ENCODE measurements around the gene WDR27.

WDR27 gene

DNA sequence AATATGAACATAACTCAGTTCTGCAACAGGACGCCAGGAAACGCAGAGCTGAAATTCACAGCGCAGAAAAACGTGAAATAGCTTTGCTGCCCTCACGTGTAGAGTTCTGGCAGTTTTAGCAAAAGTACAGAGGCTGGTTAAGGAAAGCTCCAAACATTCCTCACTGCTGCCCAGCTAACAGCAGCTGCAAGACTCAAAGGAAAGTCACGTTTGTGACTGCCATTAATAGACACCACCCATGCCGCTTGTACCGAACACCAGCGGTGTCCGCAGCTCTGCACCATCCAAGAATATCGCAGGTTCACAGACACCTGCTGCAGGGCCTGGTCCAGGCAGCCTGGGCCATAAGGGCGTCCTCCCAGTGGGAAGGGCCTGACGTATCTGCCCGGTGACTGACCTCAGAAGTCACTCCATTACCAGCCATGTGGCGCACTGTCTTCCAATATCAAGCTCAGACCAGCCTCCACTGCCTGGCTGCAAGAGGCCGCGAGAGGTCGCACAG lies 61.4 kb downstream of the WDR27 start:
- no peaks in the 10 kb centered on the region; the same call in 1 of the 2 replicates for H3K9me3 ChIP-seq (ENCODE audit: control insufficient read depth, insufficient read depth, low read depth, low read length)
- no peaks in the 10 kb centered on the region for H3K4me1 ChIP-seq (ENCODE audit: control insufficient read depth, insufficient read depth, low read length)
- H3K27me3 ChIP-seq (ENCODE audit: control insufficient read depth, insufficient read depth, low read length) = no peaks in the 10 kb centered on the region
- no peak overlapping the region for H3K4me3 ChIP-seq (ENCODE audit: low read depth, low read length)
- H3K36me3 ChIP-seq (ENCODE audit: control insufficient read depth, insufficient read depth, low read length) = peaks cover 31% of the 10 kb centered on the region
- H3K27ac ChIP-seq (ENCODE audit: low read depth, low read length) = no peak overlapping the region
- no peak overlapping the region for H3K9ac ChIP-seq (ENCODE audit: low read length)

DNA sequence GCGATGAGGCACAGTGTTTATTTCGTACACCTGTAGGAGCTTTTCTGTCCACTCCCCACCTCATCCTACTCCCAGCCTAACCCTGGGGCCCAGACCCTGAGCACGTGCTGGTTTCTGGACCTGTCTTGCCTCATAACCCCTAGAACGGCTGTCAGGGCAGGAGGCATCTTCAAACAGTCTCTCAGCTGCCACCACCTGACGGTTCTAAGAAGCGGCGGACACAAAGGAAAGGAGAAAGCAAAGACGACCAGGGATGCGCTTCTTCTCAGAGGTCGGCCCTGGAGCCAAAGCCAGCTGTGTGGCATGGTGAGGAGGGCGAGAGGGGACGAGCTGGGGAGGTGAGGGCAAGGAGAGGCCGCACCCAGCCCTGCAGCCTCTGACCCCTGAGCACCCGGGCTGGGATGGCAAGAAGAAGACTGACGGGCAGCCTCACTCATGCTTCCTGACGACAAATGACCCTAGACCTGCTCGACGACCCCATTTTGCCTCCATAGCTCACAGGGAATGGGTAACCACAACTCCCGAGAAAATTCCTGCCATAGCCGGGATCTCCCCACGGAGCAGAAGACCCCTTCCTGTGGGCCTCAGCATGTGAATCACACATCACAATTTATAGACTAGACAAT lies 62.1 kb downstream of the WDR27 start:
- Histone ChIP-seq H3K9me3 (ENCODE audit: control insufficient read depth, insufficient read depth, low read depth, low read length) (no peaks in the 10 kb centered on the region), H3K27me3 (ENCODE audit: control insufficient read depth, insufficient read depth, low read length) (no peaks in the 10 kb centered on the region), H3K27ac (ENCODE audit: low read depth, low read length) (no peak overlapping the region), H3K4me1 (ENCODE audit: control insufficient read depth, insufficient read depth, low read length) (no peaks in the 10 kb centered on the region), H3K36me3 (ENCODE audit: control insufficient read depth, insufficient read depth, low read length) (peaks cover 33% of the 10 kb centered on the region), H3K9ac (ENCODE audit: low read length) (no peak overlapping the region), H3K4me3 (ENCODE audit: low read depth, low read length) (no peak overlapping the region)

DNA sequence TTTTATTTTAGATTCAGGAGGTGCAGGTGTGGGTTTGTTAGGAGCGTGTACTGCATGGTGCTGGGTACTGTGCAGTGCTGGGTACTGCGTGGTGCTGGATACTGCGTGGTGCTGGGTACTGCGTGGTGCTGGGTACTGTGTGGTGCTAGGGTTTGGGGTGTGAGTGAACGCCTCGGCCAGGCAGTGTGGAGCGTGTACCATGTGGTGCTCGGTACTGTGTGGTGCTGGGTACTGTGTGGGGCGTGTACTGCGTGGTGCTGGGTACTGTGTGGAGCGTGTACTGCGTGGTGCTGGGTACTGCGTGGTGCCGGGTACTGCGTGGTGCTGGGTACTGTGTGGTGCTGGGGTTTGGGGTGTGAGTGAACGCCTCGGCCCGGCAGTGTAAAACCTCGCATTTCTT lies 62.9 kb downstream of the WDR27 start:
- H3K36me3 ChIP-seq (ENCODE audit: control insufficient read depth, insufficient read depth, low read length) = peaks cover 40% of the 10 kb centered on the region
- H3K27me3 ChIP-seq (ENCODE audit: control insufficient read depth, insufficient read depth, low read length) = no peaks in the 10 kb centered on the region
- no peaks in the 10 kb centered on the region for H3K4me1 ChIP-seq (ENCODE audit: control insufficient read depth, insufficient read depth, low read length)
- H3K4me3 ChIP-seq (ENCODE audit: low read depth, low read length) = no peak overlapping the region
- no peak overlapping the region for H3K9ac ChIP-seq (ENCODE audit: low read length)
- H3K27ac ChIP-seq (ENCODE audit: low read depth, low read length) = no peak overlapping the region
- no peaks in the 10 kb centered on the region for H3K9me3 ChIP-seq (ENCODE audit: control insufficient read depth, insufficient read depth, low read depth, low read length)

DNA sequence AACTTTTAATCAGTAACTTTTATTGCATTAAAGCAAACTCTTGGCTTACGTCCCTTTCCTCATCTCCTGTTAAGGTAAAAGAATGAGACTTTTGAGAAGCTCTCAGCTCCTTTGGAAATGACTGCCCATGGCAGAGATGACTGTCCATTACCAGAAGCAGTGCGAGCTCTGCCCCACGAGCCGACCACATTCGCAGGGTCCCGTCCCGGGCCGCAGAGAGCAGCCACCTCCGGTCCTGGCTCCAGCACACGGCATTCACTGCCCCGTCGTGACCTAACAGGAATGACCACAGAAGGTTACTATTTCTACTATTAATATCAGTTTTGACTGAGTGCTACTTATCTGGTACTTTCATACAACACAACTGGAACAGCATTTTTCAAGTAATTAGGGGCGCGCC lies 63.4 kb downstream of the WDR27 start:
- H3K9ac ChIP-seq (ENCODE audit: low read length) = no peak overlapping the region
- no peaks in the 10 kb centered on the region for H3K27me3 ChIP-seq (ENCODE audit: control insufficient read depth, insufficient read depth, low read length)
- no peaks in the 10 kb centered on the region for H3K9me3 ChIP-seq (ENCODE audit: control insufficient read depth, insufficient read depth, low read depth, low read length)
- no peaks in the 10 kb centered on the region for H3K4me1 ChIP-seq (ENCODE audit: control insufficient read depth, insufficient read depth, low read length)
- no peak overlapping the region for H3K4me3 ChIP-seq (ENCODE audit: low read depth, low read length)
- H3K27ac ChIP-seq (ENCODE audit: low read depth, low read length) = no peak overlapping the region
- peaks cover 43% of the 10 kb centered on the region for H3K36me3 ChIP-seq (ENCODE audit: control insufficient read depth, insufficient read depth, low read length)

DNA sequence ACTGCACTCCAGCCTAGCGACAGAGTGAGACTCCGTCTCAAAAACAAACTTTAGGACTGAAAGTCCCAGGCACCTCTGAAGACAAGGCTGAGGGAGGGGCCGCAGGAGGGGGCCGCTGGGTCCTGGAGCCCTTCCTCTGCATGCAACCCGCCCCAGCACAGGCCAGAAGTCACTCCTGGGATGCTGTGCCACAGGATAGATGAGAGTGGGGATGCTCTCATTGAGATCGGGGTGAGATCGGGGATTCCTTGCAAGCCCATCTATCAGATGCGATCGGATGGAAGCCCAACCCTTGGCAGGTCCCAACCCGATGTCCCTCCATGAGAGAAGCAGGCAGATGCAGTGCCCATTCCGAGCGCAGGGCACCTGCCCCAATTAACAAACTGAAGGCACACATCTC lies 66.5 kb downstream of the WDR27 start:
- no peak overlapping the region for H3K4me3 ChIP-seq (ENCODE audit: low read depth, low read length)
- H3K4me1 ChIP-seq (ENCODE audit: control insufficient read depth, insufficient read depth, low read length) = peaks cover 8% of the 10 kb centered on the region; the same call in 1 of the 2 replicates
- no peaks in the 10 kb centered on the region for H3K27me3 ChIP-seq (ENCODE audit: control insufficient read depth, insufficient read depth, low read length)
- no peak overlapping the region for H3K27ac ChIP-seq (ENCODE audit: low read depth, low read length)
- H3K36me3 ChIP-seq (ENCODE audit: control insufficient read depth, insufficient read depth, low read length) = peaks cover 47% of the 10 kb centered on the region
- no peak overlapping the region for H3K9ac ChIP-seq (ENCODE audit: low read length)
- no peaks in the 10 kb centered on the region for H3K9me3 ChIP-seq (ENCODE audit: control insufficient read depth, insufficient read depth, low read depth, low read length)

DNA sequence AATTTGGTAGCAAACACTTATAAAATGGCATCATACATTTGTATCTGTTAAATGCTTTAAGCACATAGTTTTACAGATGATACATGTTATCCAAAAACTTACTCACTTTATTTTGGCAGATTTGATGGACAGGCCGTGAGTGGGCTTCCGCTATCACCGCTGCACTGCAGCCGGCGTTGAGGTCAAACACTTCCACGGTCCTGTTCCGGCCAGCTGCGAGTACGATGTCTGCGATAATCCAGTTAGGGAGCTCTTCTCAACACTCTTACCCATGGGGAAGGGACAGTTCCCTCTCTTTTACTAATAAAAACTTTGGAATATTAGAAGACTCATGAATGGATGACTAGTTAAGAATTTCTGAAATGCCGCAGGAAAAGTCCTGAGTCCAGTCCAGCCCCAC lies 69.0 kb downstream of the WDR27 start:
- H3K4me1 ChIP-seq (ENCODE audit: control insufficient read depth, insufficient read depth, low read length) = peaks cover 14% of the 10 kb centered on the region; the same call in 1 of the 2 replicates

DNA sequence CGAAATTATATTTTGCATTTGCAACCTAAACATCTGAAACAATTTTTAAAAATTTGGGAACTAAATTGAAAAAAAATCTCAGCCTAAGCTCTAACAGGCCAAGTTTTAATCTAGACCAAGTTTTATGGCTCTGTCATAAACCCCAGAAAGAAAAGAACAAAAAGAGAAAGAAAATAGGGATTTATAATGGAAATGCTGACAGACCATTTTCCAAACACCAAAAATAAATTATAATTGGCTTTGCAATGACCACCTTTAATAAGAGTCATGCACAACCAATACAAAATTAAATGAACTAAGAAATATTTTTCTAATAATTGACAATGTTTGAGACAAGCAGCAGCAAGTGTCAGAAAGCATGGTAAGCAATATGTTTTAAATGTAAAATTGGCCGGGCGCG lies 72.6 kb downstream of the WDR27 start:
- H3K9me3 ChIP-seq (ENCODE audit: control insufficient read depth, insufficient read depth, low read depth, low read length) = no peaks in the 10 kb centered on the region
- H3K4me3 ChIP-seq (ENCODE audit: low read depth, low read length) = no peak overlapping the region
- peaks cover 60% of the 10 kb centered on the region for H3K36me3 ChIP-seq (ENCODE audit: control insufficient read depth, insufficient read depth, low read length)

More for the DNA sequence above, 69.0 kb downstream of the WDR27 start:
- Histone ChIP-seq H3K9ac (ENCODE audit: low read length) (no peak overlapping the region), H3K27me3 (ENCODE audit: control insufficient read depth, insufficient read depth, low read length) (no peaks in the 10 kb centered on the region), H3K27ac (ENCODE audit: low read depth, low read length) (no peak overlapping the region), H3K36me3 (ENCODE audit: control insufficient read depth, insufficient read depth, low read length) (peaks cover 40% of the 10 kb centered on the region), H3K4me3 (ENCODE audit: low read depth, low read length) (no peak overlapping the region), H3K9me3 (ENCODE audit: control insufficient read depth, insufficient read depth, low read depth, low read length) (no peaks in the 10 kb centered on the region)

DNA sequence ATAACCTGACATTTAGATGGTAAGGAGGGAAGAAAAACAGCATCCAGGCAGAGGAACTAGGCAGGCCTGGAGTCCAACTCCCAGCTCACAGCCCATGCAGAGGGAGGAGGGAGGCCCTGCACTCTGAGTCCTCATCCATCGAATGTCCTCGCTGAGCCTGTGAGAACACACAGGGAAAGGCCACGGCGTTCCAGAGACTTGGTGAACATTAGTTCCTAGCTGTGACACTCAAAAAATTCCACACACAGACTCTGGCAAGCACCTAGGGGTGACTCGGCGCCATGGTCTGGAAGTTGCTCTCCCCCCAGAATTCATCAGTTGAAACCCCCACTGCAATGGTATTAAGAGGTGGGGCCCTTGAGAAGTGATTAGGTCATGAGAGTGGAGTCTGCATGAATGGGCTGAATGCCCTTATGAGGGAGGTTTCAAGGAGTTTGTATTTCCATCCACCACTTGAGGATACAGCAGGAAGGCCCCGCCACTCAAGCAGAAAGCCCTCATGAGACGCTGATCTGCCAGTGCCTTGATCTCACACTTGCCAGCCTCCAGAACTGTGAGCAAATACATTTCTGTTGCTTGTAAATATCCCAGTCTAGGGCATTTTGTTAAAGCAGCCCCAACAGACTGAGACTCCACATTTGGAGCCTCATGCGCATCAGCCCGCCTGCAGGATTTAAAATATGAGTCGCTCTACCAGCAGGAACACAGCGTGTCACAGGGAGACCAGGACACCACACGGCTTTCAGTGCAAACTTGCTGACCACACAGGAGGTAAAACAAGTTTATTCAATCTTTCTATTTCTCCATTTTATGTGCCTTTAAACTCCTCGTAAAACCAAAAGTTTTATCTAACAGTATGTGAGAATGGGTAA lies 73.9 kb downstream of the WDR27 start:
- peaks cover 58% of the 10 kb centered on the region for H3K36me3 ChIP-seq (ENCODE audit: control insufficient read depth, insufficient read depth, low read length)
- H3K4me1 ChIP-seq (ENCODE audit: control insufficient read depth, insufficient read depth, low read length) = peaks cover 23% of the 10 kb centered on the region
- H3K4me3 ChIP-seq (ENCODE audit: low read depth, low read length) = no peak overlapping the region
- H3K9ac ChIP-seq (ENCODE audit: low read length) = no peak overlapping the region
- 0 out of 2 replicates have a peak overlapping the region, but pooled peaks have one; percentile 17 for H3K27ac ChIP-seq (ENCODE audit: low read depth, low read length)
- H3K27me3 ChIP-seq (ENCODE audit: control insufficient read depth, insufficient read depth, low read length) = no peaks in the 10 kb centered on the region
- peaks cover 2% of the 10 kb centered on the region; the same call in 1 of the 2 replicates for H3K9me3 ChIP-seq (ENCODE audit: control insufficient read depth, insufficient read depth, low read depth, low read length)

More for the DNA sequence above, 72.6 kb downstream of the WDR27 start:
- H3K4me1 ChIP-seq (ENCODE audit: control insufficient read depth, insufficient read depth, low read length) = peaks cover 18% of the 10 kb centered on the region; the same call in 1 of the 2 replicates
- H3K27ac ChIP-seq (ENCODE audit: low read depth, low read length) = no peak overlapping the region; the same call in 1 of the 2 replicates
- no peak overlapping the region for H3K9ac ChIP-seq (ENCODE audit: low read length)
- no peaks in the 10 kb centered on the region for H3K27me3 ChIP-seq (ENCODE audit: control insufficient read depth, insufficient read depth, low read length)

DNA sequence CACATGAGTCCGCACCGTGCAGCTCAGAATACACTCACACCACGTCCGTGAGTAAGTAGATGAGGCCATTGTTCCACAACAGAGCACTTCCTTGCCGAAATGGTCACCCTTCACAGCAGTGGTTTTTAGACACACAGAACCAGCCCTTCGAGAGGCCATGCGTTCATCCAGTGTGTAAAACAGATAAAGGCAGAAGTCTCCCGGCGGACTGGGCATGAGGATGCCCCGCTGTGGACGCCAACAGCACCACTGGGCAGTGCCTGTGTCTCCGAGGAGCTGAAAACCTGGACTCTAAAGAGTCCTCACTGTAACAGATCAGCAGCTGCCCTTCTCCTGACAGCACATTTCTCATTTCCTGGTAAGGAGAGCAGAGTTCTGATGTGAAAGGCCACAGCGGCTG lies 75.2 kb downstream of the WDR27 start:
- no peaks in the 10 kb centered on the region for H3K27me3 ChIP-seq (ENCODE audit: control insufficient read depth, insufficient read depth, low read length)
- no peak overlapping the region for H3K4me3 ChIP-seq (ENCODE audit: low read depth, low read length)
- H3K9ac ChIP-seq (ENCODE audit: low read length) = no peak overlapping the region
- peaks cover 36% of the 10 kb centered on the region for H3K4me1 ChIP-seq (ENCODE audit: control insufficient read depth, insufficient read depth, low read length)
- no peak overlapping the region for H3K27ac ChIP-seq (ENCODE audit: low read depth, low read length)
- H3K9me3 ChIP-seq (ENCODE audit: control insufficient read depth, insufficient read depth, low read depth, low read length) = peaks cover 2% of the 10 kb centered on the region; the same call in 1 of the 2 replicates
- peaks cover 50% of the 10 kb centered on the region for H3K36me3 ChIP-seq (ENCODE audit: control insufficient read depth, insufficient read depth, low read length)

DNA sequence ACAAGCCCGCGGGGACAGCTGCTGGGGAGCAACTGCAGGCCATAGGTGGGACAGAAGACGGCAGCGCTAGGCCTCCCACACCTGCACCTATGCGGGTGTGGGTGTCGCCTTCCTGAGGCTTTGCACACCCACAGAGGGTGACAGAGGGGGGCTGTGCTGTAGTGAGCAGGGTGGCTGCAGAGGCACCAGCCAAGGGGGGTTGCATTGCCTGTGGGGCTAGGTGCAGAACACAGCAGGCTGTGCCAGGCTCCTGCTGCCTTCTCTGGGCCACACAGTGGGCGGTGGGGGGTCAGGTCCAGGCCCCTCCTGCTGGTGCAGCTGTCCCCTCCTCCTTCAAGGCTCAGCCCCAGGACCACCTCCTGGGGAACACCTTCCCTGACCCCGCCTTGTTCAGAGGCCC lies 75.7 kb downstream of the WDR27 start:
- H3K4me3 ChIP-seq (ENCODE audit: low read depth, low read length) = no peak overlapping the region
- no peak overlapping the region for H3K9ac ChIP-seq (ENCODE audit: low read length)
- peaks cover 2% of the 10 kb centered on the region; the same call in 1 of the 2 replicates for H3K9me3 ChIP-seq (ENCODE audit: control insufficient read depth, insufficient read depth, low read depth, low read length)
- H3K27ac ChIP-seq (ENCODE audit: low read depth, low read length) = no peak overlapping the region
- H3K4me1 ChIP-seq (ENCODE audit: control insufficient read depth, insufficient read depth, low read length) = peaks cover 37% of the 10 kb centered on the region
- H3K36me3 ChIP-seq (ENCODE audit: control insufficient read depth, insufficient read depth, low read length) = peaks cover 50% of the 10 kb centered on the region
- H3K27me3 ChIP-seq (ENCODE audit: control insufficient read depth, insufficient read depth, low read length) = no peaks in the 10 kb centered on the region

DNA sequence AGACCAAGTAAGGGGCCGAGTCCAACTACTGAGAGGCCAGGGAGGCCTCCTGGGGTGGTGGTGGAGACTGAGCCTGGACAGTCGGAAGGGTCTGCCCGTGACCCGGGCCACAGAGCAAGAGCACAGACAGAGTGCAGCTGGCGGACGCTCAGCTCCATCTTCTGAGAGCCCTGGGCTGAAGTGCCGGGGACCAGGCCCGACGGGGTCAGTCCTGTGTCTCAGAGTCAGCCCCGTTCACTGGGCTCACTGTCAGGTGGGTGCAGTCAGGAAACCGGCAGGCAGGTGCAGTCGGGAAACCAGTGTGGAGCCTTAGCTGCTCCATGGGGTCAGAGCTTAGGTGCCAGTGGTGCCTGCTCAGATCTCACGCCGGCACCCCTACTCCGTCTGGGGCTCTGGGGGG lies 76.5 kb downstream of the WDR27 start:
- Histone ChIP-seq H3K4me1 (ENCODE audit: control insufficient read depth, insufficient read depth, low read length) (peaks cover 41% of the 10 kb centered on the region), H3K4me3 (ENCODE audit: low read depth, low read length) (no peak overlapping the region), H3K27me3 (ENCODE audit: control insufficient read depth, insufficient read depth, low read length) (no peaks in the 10 kb centered on the region), H3K9ac (ENCODE audit: low read length) (no peak overlapping the region), H3K27ac (ENCODE audit: low read depth, low read length) (no peak overlapping the region), H3K9me3 (ENCODE audit: control insufficient read depth, insufficient read depth, low read depth, low read length) (peaks cover 2% of the 10 kb centered on the region; the same call in 1 of the 2 replicates), H3K36me3 (ENCODE audit: control insufficient read depth, insufficient read depth, low read length) (peaks cover 46% of the 10 kb centered on the region)
